MM.1S (cell line): Measurements from ENCODE around the gene PARP1.

Experiments
- DNase-seq: peaks from one replicate; pipeline ENCODE4 v3.0.0-alpha.2; 2015
- H2AFZ ChIP-seq: fragments of 300-600 bp; sonication (generic); 2 replicates; pipeline ENCODE4 v1.6.0; 2016; ENCODE audit warnings: antibody characterized with exemption, low read length
- H3F3A ChIP-seq: fragments of 300-600 bp; sonication (generic); 2 replicates; pipeline ENCODE4 v1.6.1; 2016; ENCODE audit warnings: mild to moderate bottlenecking, antibody characterized with exemption, low read length, moderate library complexity, mixed read lengths; ENCODE audit not compliant: insufficient read depth
- H3K27ac ChIP-seq: fragments of 300-600 bp; sonication (generic); 2 replicates; pipeline ENCODE4 v1.5.1; 2016; ENCODE audit warnings: mild to moderate bottlenecking, low read length
- H3K27me3 ChIP-seq: fragments of 300-600 bp; sonication (generic); replicated peaks from 2 replicates; pipeline ENCODE4 v1.6.0; 2016; ENCODE audit warnings: low read length; ENCODE audit not compliant: insufficient read depth
- H3K36me3 ChIP-seq: fragments of 300-600 bp; sonication (generic); replicated peaks from 2 replicates; pipeline ENCODE4 v1.6.1; 2016; ENCODE audit warnings: mild to moderate bottlenecking, low read length, mixed read lengths; ENCODE audit not compliant: insufficient read depth
- H3K4me1 ChIP-seq: fragments of 300-600 bp; sonication (generic); 2 replicates; pipeline ENCODE4 v1.6.1; 2016; ENCODE audit warnings: low read length, mixed read lengths
- H3K4me2 ChIP-seq: fragments of 300-600 bp; sonication (generic); 2 replicates; pipeline ENCODE4 v1.6.0; 2016; ENCODE audit warnings: low read depth, low read length
- H3K4me3 ChIP-seq: fragments of 300-600 bp; sonication (generic); 2 replicates; pipeline ENCODE4 v1.5.1; 2016; ENCODE audit warnings: low read length, mixed read lengths
- H3K79me2 ChIP-seq: fragments of 300-600 bp; sonication (generic); 2 replicates; pipeline ENCODE4 v1.6.1; 2016; ENCODE audit warnings: mixed run types, low read length, mixed read lengths
- H3K9ac ChIP-seq: fragments of 300-600 bp; sonication (generic); 2 replicates; pipeline ENCODE4 v1.6.1; 2016; ENCODE audit warnings: low read length, mixed read lengths
- H3K9me2 ChIP-seq: fragments of 300-600 bp; sonication (generic); replicated peaks from 2 replicates; pipeline ENCODE4 v1.6.1; 2016; ENCODE audit warnings: mild to moderate bottlenecking, low read length, mixed read lengths; ENCODE audit not compliant: insufficient read depth
- H3K9me3 ChIP-seq: fragments of 300-600 bp; sonication (generic); replicated peaks from 2 replicates; pipeline ENCODE4 v1.6.1; 2016; ENCODE audit warnings: mild to moderate bottlenecking, low read length, mixed read lengths; ENCODE audit not compliant: insufficient read depth
- H4K20me1 ChIP-seq: fragments of 300-600 bp; sonication (generic); 2 replicates; pipeline ENCODE4 v1.6.1; 2016; ENCODE audit warnings: mild to moderate bottlenecking, low read length, moderate library complexity, mixed read lengths; ENCODE audit not compliant: insufficient read depth
- CTCF ChIP-seq: fragments of 300-600 bp; sonication (generic); IDR thresholded peaks from 2 replicates; pipeline ENCODE4 v1.5.1; 2016; ENCODE audit warnings: antibody characterized with exemption, low read length, mixed read lengths
- EZH2 ChIP-seq: fragments of 300-600 bp; sonication (generic); optimal IDR thresholded peaks from 2 replicates; pipeline ENCODE3; 2017; ENCODE audit warnings: low read depth, mild to moderate bottlenecking, antibody characterized with exemption, low read length, mixed read lengths
- EZH2phosphoT487 ChIP-seq: fragments of 300-600 bp; sonication (generic); IDR thresholded peaks from 2 replicates; pipeline ENCODE4 v1.6.1; 2018; ENCODE audit warnings: antibody characterized with exemption, low read length

PARP1 gene

GRCh38 chr1:226327761-226328162, 80.1 kb downstream of the PARP1 start:
- no peak for DNase-seq
- Histone ChIP-seq H3K9ac (no peak overlapping the region), H3F3A (0 out of 2 replicates have a peak, but pooled peaks cover 2% of the 10 kb centered on the region), H3K79me2 (no peaks in the 10 kb centered on the region), H4K20me1 (no peaks in the 10 kb centered on the region), H3K4me2 (no peak overlapping the region), H3K4me1 (peaks cover 3% of the 10 kb centered on the region; the same call in 1 of the 2 replicates), H3K27ac (no peak overlapping the region), H2AFZ (no peak overlapping the region), H3K4me3 (no peak overlapping the region), H3K9me2 (no peaks in the 10 kb centered on the region), H3K9me3 (no peaks in the 10 kb centered on the region), H3K36me3 (no peaks in the 10 kb centered on the region), H3K27me3 (no peaks in the 10 kb centered on the region)
- TF ChIP-seq EZH2: no peak
- no peak for TF ChIP-seq CTCF
- no peak for TF ChIP-seq EZH2phosphoT487

GRCh38 chr1:226325178-226325577, 82.7 kb downstream of the PARP1 start:
- no peaks in the 10 kb centered on the region for H3K9me2 ChIP-seq
- H3K4me2 ChIP-seq: no peak overlapping the region
- H3K4me3 ChIP-seq: no peak overlapping the region
- no peak overlapping the region for H3K9ac ChIP-seq
- no peaks in the 10 kb centered on the region for H4K20me1 ChIP-seq
- H2AFZ ChIP-seq: no peak overlapping the region
- no peaks in the 10 kb centered on the region for H3K4me1 ChIP-seq
- H3K27me3 ChIP-seq: no peaks in the 10 kb centered on the region
- DNase-seq: no peak
- H3F3A ChIP-seq: no peaks in the 10 kb centered on the region
- no peaks in the 10 kb centered on the region for H3K79me2 ChIP-seq
- no peaks in the 10 kb centered on the region for H3K9me3 ChIP-seq
- H3K27ac ChIP-seq: no peak overlapping the region
- TF ChIP-seq EZH2phosphoT487 (no peak), EZH2 (no peak), CTCF (no peak)
- no peaks in the 10 kb centered on the region for H3K36me3 ChIP-seq

- H3K4me3 ChIP-seq: no peak overlapping the region
- no peaks in the 10 kb centered on the region for H3F3A ChIP-seq
- no peaks in the 10 kb centered on the region for H3K9me2 ChIP-seq
- no peaks in the 10 kb centered on the region for H3K36me3 ChIP-seq
- no peak overlapping the region for H3K4me2 ChIP-seq
- no peaks in the 10 kb centered on the region for H4K20me1 ChIP-seq
- no peak overlapping the region for H3K27ac ChIP-seq
- no peaks in the 10 kb centered on the region for H3K9me3 ChIP-seq
- H2AFZ ChIP-seq: no peak overlapping the region
- no peaks in the 10 kb centered on the region for H3K27me3 ChIP-seq
- no peaks in the 10 kb centered on the region for H3K4me1 ChIP-seq
- H3K79me2 ChIP-seq: no peaks in the 10 kb centered on the region
- no peak overlapping the region for H3K9ac ChIP-seq
- no peak for TF ChIP-seq EZH2phosphoT487
- no peak for TF ChIP-seq CTCF
- no peak for TF ChIP-seq EZH2
- DNase-seq: no peak
These were observed 83.4 kb downstream of the PARP1 start for GRCh38 chr1:226324479-226324878.
